Adrenal gland (tissue), 5 donors: ENCODE results near the gene SPATA31C1.
"Not testable (repeated sequence)": the region's sequence is repeated elsewhere in the genome, so short reads cannot be mapped to it uniquely, and the experiment has no call there.

Experiments
- POLR2A ChIP-seq, 2 donors: fragments of 450-650 bp; IDR thresholded peaks; one replicate each; pipeline ENCODE4 v1.6.1; 2017; ENCODE audit warnings: antibody characterized with exemption in 2 of 2, mild to moderate bottlenecking in 2 of 2, moderate library complexity in 1 of 2
- TF ChIP-seq, protein P1 (sequence below), 6 experiments: fragments of 450-650 bp in 4 of 6; fragments of 200-600 bp in 2 of 6; sonication (generic) in 1 of 6; IDR thresholded peaks; 1 replicate in 5 of 6; 2 replicates in 1 of 6; pipeline versions ENCODE4 v1.5.1 to v1.8.0; 2016 to 2021; ENCODE audit warnings: antibody characterized with exemption in 6 of 6, mild to moderate bottlenecking in 2 of 6, moderate library complexity in 1 of 6
- donor health status: DM: no; HTN: no; CAD: no.

DNA sequence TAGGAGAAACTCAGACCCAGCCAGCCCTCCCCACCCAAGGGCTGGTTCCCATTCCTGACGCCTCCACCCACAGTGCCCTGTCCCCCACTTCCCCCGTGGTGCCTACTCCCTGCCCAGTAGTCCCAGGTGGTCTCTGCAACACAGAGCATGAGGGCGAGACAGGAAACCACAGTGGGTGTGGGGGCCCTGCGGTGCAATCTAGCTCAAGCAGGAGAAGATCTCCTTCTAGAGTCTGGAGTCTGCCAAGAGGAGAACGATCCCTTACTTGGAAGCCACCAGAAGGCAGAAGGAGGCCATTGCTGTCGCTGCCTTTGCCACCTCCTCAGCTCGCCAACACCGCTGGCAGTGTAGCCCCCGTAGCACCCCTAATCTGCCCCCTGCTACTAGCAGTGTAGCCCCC lies 20.2 kb downstream of the SPATA31C1 start:
- TF ChIP-seq, protein P1, sequence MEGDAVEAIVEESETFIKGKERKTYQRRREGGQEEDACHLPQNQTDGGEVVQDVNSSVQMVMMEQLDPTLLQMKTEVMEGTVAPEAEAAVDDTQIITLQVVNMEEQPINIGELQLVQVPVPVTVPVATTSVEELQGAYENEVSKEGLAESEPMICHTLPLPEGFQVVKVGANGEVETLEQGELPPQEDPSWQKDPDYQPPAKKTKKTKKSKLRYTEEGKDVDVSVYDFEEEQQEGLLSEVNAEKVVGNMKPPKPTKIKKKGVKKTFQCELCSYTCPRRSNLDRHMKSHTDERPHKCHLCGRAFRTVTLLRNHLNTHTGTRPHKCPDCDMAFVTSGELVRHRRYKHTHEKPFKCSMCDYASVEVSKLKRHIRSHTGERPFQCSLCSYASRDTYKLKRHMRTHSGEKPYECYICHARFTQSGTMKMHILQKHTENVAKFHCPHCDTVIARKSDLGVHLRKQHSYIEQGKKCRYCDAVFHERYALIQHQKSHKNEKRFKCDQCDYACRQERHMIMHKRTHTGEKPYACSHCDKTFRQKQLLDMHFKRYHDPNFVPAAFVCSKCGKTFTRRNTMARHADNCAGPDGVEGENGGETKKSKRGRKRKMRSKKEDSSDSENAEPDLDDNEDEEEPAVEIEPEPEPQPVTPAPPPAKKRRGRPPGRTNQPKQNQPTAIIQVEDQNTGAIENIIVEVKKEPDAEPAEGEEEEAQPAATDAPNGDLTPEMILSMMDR (IDR thresholded peaks at IDR 0.05), result not testable (repeated sequence)
- not testable (repeated sequence) for TF ChIP-seq POLR2A (IDR thresholded peaks at IDR 0.05)
